ENCODE data around the gene CROCC2.

Gene CROCC2

GRCh38 chr2:240891492-240892340, 14.4 kb upstream of the CROCC2 start:
- no peak for DNase-seq (ENCODE audit: low read depth in 1 of 2, low spot score in 1 of 2)

- DNase-seq (ENCODE audit: low read depth in 1 of 2, low spot score in 1 of 2) = no peak
Observed at GRCh38 chr2:240892356-240892755, 13.8 kb upstream of the CROCC2 start.

- DNase-seq (ENCODE audit: low read depth in 1 of 2, low spot score in 1 of 2) = no peak
Observed at GRCh38 chr2:240892925-240893324, 13.2 kb upstream of the CROCC2 start.

GRCh38 chr2:240893363-240893844, 12.7 kb upstream of the CROCC2 start:
- DNase-seq (ENCODE audit: low read depth in 1 of 2, low spot score in 1 of 2) = peak; percentile 13 to 47

- DNase-seq (ENCODE audit: low read depth in 1 of 2, low spot score in 1 of 2) = no peak
Observed at GRCh38 chr2:240894006-240894405, 12.1 kb upstream of the CROCC2 start.

- no peak for DNase-seq (ENCODE audit: low read depth in 1 of 2, low spot score in 1 of 2)
Observed at GRCh38 chr2:240894836-240895558, 11.1 kb upstream of the CROCC2 start.

GRCh38 chr2:240895656-240896388, 10.3 kb upstream of the CROCC2 start, which contains the start of gene MAB21L4:
TSS of gene MAB21L4 (minus strand) at chr2:240896156. CDS start at chr2:240895997, 159 bp downstream.
- DNase-seq (ENCODE audit: low read depth in 1 of 2, low spot score in 1 of 2) = no peak

GRCh38 chr2:240896394-240896793, 9.7 kb upstream of the CROCC2 start:
- DNase-seq (ENCODE audit: low read depth in 1 of 2, low spot score in 1 of 2) = no peak

- no peak for DNase-seq (ENCODE audit: low read depth in 1 of 2, low spot score in 1 of 2)
Observed at GRCh38 chr2:240896871-240897692, 9.1 kb upstream of the CROCC2 start.

- DNase-seq (ENCODE audit: low read depth in 1 of 2, low spot score in 1 of 2) = no peak
Observed at GRCh38 chr2:240898108-240898730, 7.9 kb upstream of the CROCC2 start.

- no peak for DNase-seq (ENCODE audit: low read depth in 1 of 2, low spot score in 1 of 2)
Observed at GRCh38 chr2:240898731-240899467, 7.2 kb upstream of the CROCC2 start.

GRCh38 chr2:240899468-240899865, 6.7 kb upstream of the CROCC2 start:
- no peak for DNase-seq (ENCODE audit: low read depth in 1 of 2, low spot score in 1 of 2)

- no peak for DNase-seq (ENCODE audit: low read depth in 1 of 2, low spot score in 1 of 2)
Observed at GRCh38 chr2:240900141-240900860, 5.8 kb upstream of the CROCC2 start.

- DNase-seq (ENCODE audit: low read depth in 1 of 2, low spot score in 1 of 2) = no peak
Observed at GRCh38 chr2:240901986-240902614, 4.0 kb upstream of the CROCC2 start.

- DNase-seq (ENCODE audit: low read depth in 1 of 2, low spot score in 1 of 2) = no peak
Observed at GRCh38 chr2:240902615-240903041, 3.5 kb upstream of the CROCC2 start.

- no peak for DNase-seq (ENCODE audit: low read depth in 1 of 2, low spot score in 1 of 2)
Observed at GRCh38 chr2:240903191-240904060, 2.7 kb upstream of the CROCC2 start.
